Measurements from ENCODE around the gene BOD1L2. TPM values are rescaled to one million over a fixed set of nuclear protein-coding genes. Genes with fewer than 3 reads are reported as not detected.

The BOD1L2 gene
- total and polyA plus RNA-seq, 2 donors (not counting 3 experiments of a cell fraction or from before 2014, with no cell fraction given) = not detected

DNA sequence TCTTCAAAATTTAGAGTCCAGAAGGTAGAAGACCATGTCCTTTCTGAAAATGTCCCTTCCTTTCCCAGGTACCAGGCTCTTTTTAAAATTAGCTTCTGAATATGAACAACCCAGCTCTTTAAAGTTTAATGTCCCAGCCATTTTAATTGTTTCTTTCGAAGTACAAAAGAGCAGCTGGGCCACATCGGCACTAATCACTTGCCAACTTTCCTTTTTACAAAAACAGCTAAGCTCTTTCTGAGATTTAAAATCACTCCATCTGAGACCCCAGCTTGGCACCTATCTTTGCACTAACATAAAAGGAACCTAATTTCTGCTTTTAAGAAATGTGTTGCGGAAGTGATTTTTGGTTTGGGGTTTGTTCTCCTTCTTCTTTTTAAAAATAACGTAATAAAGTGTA is 2.6 kb downstream of the BOD1L2 start:
- Histone ChIP-seq H3K4me3 (replicated peaks in 1 of 3; ENCODE audit: insufficient read depth in 1 of 3, low read depth in 1 of 3, low read length in 3 of 3) (no peak overlapping the region), H3K27me3 (ENCODE audit: control insufficient read depth in 2 of 2, insufficient read depth in 2 of 2, low read length in 2 of 2) (no peaks in the 10 kb centered on the region), H3K9ac (replicated peaks; ENCODE audit: extremely low read depth, insufficient read depth, low read length) (no peak overlapping the region), H3K36me3 (ENCODE audit: control insufficient read depth in 2 of 2, extremely low read depth in 1 of 2, insufficient read depth in 2 of 2, low read length in 2 of 2) (no peaks in the 10 kb centered on the region), H3K4me2 (ENCODE audit: insufficient read depth, low read length) (no peak overlapping the region), H2AFZ (ENCODE audit: low read depth, low read length) (no peak overlapping the region), H3K4me1 (ENCODE audit: control insufficient read depth, extremely low read depth, insufficient read depth, low read length) (no peaks in the 10 kb centered on the region), H3K9me3 (replicated peaks; ENCODE audit: control insufficient read depth, insufficient read depth, low read length) (no peaks in the 10 kb centered on the region), H4K20me1 (replicated peaks; ENCODE audit: control insufficient read depth, extremely low read depth, insufficient read depth, low read length) (no peaks in the 10 kb centered on the region), H3K9me1 (replicated peaks; ENCODE audit: control insufficient read depth, extremely low read depth, insufficient read depth, low read length) (no peaks in the 10 kb centered on the region), H3K27ac (ENCODE audit: insufficient read depth, low read depth, low read length) (no peak overlapping the region), H3K79me2 (ENCODE audit: control insufficient read depth, insufficient read depth, low read length) (no peaks in the 10 kb centered on the region)
- no TSS peak for BruUV-seq (replicated peaks)
- dilution Hi-C loops (cut with MboI; ENCODE audit: extremely low pct_ligation_motif_present, low sequenced_read_pairs) (loop anchor here (25.0 kb wide), 1 partner anchor 138 kb away; no protein-coding TSS in a partner anchor), intact Hi-C loops (cut with micrococcal nuclease) (no loop called here)
- FAIRE-seq (no peak), DNase-seq (ENCODE audit: low read depth, low spot score) (no peak)
- no peak for TF ChIP-seq POLR2A (IDR thresholded peaks at IDR 0.05; ENCODE audit: low read depth, low read length)
- TF ChIP-seq, protein P1, sequence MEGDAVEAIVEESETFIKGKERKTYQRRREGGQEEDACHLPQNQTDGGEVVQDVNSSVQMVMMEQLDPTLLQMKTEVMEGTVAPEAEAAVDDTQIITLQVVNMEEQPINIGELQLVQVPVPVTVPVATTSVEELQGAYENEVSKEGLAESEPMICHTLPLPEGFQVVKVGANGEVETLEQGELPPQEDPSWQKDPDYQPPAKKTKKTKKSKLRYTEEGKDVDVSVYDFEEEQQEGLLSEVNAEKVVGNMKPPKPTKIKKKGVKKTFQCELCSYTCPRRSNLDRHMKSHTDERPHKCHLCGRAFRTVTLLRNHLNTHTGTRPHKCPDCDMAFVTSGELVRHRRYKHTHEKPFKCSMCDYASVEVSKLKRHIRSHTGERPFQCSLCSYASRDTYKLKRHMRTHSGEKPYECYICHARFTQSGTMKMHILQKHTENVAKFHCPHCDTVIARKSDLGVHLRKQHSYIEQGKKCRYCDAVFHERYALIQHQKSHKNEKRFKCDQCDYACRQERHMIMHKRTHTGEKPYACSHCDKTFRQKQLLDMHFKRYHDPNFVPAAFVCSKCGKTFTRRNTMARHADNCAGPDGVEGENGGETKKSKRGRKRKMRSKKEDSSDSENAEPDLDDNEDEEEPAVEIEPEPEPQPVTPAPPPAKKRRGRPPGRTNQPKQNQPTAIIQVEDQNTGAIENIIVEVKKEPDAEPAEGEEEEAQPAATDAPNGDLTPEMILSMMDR (IDR thresholded peaks at IDR 0.05; ENCODE audit: extremely low read depth in 1 of 2, insufficient read depth in 1 of 2, low read depth in 1 of 2, low read length in 2 of 2) = no peak
- no peak for TF ChIP-seq MYC (IDR thresholded peaks at IDR 0.05; ENCODE audit: low read depth, low read length)
- TF ChIP-seq, protein P2, sequence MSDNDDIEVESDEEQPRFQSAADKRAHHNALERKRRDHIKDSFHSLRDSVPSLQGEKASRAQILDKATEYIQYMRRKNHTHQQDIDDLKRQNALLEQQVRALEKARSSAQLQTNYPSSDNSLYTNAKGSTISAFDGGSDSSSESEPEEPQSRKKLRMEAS (IDR thresholded peaks at IDR 0.05; ENCODE audit: insufficient read depth, insufficient read length) = no peak
- no peak for TF ChIP-seq GATA2 (IDR thresholded peaks at IDR 0.05; ENCODE audit: insufficient read depth, insufficient read length, low read depth, low read length)
- TF ChIP-seq EZH2 (IDR thresholded peaks at IDR 0.05; ENCODE audit: borderline replicate concordance, low read depth, low read length, severe bottlenecking) = no peak
- TF ChIP-seq POLR2AphosphoS5 (IDR thresholded peaks at IDR 0.05; ENCODE audit: insufficient read depth, low read depth, low read length) = no peak
- no peak for TF ChIP-seq JUN (IDR thresholded peaks at IDR 0.05; ENCODE audit: borderline replicate concordance, insufficient read depth, insufficient read length, low read depth)
- no peak for TF ChIP-seq FOS (IDR thresholded peaks at IDR 0.05; ENCODE audit: borderline replicate concordance, insufficient read depth, low read length)
- ChIA-PET CTCF (no interaction called here), POLR2A (no interaction called here)
